Bronchial epithelial cell (primary cell): ENCODE measurements around the gene CDK2. TPM values are rescaled to one million over a fixed set of nuclear protein-coding genes. Genes with fewer than 3 reads are reported as not detected.
A peak's percentile ranks its signal among the peaks of the same experiment; 100 is the strongest.

Experiments used
- DNase-seq: peaks from one replicate; pipeline ENCODE4 v3.0.0-alpha.2; 2010; ENCODE audit warnings: low read depth
- FAIRE-seq: peaks from 2 replicates; lab custom pipeline; 2011; peaks lifted over from hg19 to GRCh38; lab: Jason Lieb, UNC
- H3K27me3 ChIP-seq: 2 replicates; pipeline ENCODE4 v1.5.1; 2011; ENCODE audit warnings: low read length; ENCODE audit not compliant: control insufficient read depth, insufficient read depth
- H3K36me3 ChIP-seq: 2 replicates; pipeline ENCODE4 v1.5.1; 2011; ENCODE audit warnings: low read length; ENCODE audit not compliant: control insufficient read depth, insufficient read depth
- H3K4me3 ChIP-seq: 2 replicates; pipeline ENCODE4 v1.5.1; 2011; ENCODE audit warnings: mild to moderate bottlenecking, low read depth, low read length, control low read depth
- CTCF ChIP-seq: IDR thresholded peaks from 2 replicates; pipeline ENCODE4 v1.5.1; 2011; ENCODE audit warnings: mild to moderate bottlenecking, moderate library complexity, low read length, control low read depth, inconsistent platforms; ENCODE audit not compliant: insufficient read depth, severe bottlenecking
- total RNA-seq: library from RNA; depleted of rRNA; stranded (reverse); fragments of >200 nt; gene quantifications from 2 replicates; pipeline ENCODE4 v1.2.1, GENCODE V29; 2014

The CDK2 gene
- total RNA-seq, 1 donor from 2014 or later: 6.8 TPM

- DNase-seq (peak; percentile 25), FAIRE-seq (no peak)
- no peak for TF ChIP-seq CTCF
- Histone ChIP-seq H3K27me3 (no peaks in the 10 kb centered on the region), H3K4me3 (peak overlapping the region; percentile 86), H3K36me3 (peaks cover 8% of the 10 kb centered on the region)
Observed at GRCh38 chr12:55931780-55932550, 34.7 kb upstream of the CDK2 start.

GRCh38 chr12:55932551-55932910 lies 34.1 kb upstream of the CDK2 start:
- peak overlapping the region; percentile 86 for H3K4me3 ChIP-seq
- DNase-seq (peak; percentile 60), FAIRE-seq (no peak)
- H3K36me3 ChIP-seq: peaks cover 10% of the 10 kb centered on the region
- no peaks in the 10 kb centered on the region for H3K27me3 ChIP-seq
- no peak for TF ChIP-seq CTCF

- no peak for FAIRE-seq
- Histone ChIP-seq H3K27me3 (no peaks in the 10 kb centered on the region), H3K36me3 (peaks cover 13% of the 10 kb centered on the region), H3K4me3 (peak overlapping the region; percentile 86)
- peak; percentile 96 for DNase-seq
- TF ChIP-seq CTCF: no peak
Observed at GRCh38 chr12:55933169-55933798, 33.3 kb upstream of the CDK2 start.

- DNase-seq: no peak
- TF ChIP-seq CTCF: no peak
- Histone ChIP-seq H3K36me3 (peaks cover 14% of the 10 kb centered on the region), H3K27me3 (no peaks in the 10 kb centered on the region), H3K4me3 (peak overlapping the region; percentile 27)
- no peak for FAIRE-seq
Observed at GRCh38 chr12:55933799-55934742, 32.6 kb upstream of the CDK2 start.

- FAIRE-seq (no peak), DNase-seq (no peak)
- H3K4me3 ChIP-seq: no peak overlapping the region
- peaks cover 17% of the 10 kb centered on the region for H3K36me3 ChIP-seq
- TF ChIP-seq CTCF: no peak
- H3K27me3 ChIP-seq: no peaks in the 10 kb centered on the region
Observed at GRCh38 chr12:55934773-55935172, 31.9 kb upstream of the CDK2 start.
